GM12892 (cell line): ENCODE data around the gene GHRH.

ENCODE experiments used
- DNase-seq: peaks from one replicate; pipeline ENCODE4 v3.0.0; 2011; ENCODE audit not compliant: insufficient read length
- FAIRE-seq: peaks from 2 replicates; lab custom pipeline; 2011; peaks lifted over from hg19 to GRCh38; lab: Jason Lieb, UNC
- POLR2A ChIP-seq: IDR thresholded peaks from 2 replicates; pipeline ENCODE4 v1.6.1; 2011; ENCODE audit warnings: low read depth, low read length, control low read depth
- POLR2AphosphoS5 ChIP-seq: IDR thresholded peaks from 2 replicates; pipeline ENCODE4 v1.6.1; 2011; ENCODE audit warnings: low read depth, low read length, control low read depth
- TAF1 ChIP-seq: IDR thresholded peaks from 2 replicates; pipeline ENCODE4 v1.6.1; 2011; ENCODE audit warnings: low read depth, mild to moderate bottlenecking, control low read depth, low read length, borderline replicate concordance

The GHRH gene

GRCh38 chr20:37257530-37257929 is 4.1 kb downstream of the GHRH start:
- TF ChIP-seq TAF1 (no peak), POLR2AphosphoS5 (no peak)
- DNase-seq = no peak
- no peak for FAIRE-seq

- DNase-seq (no peak), FAIRE-seq (no peak)
- TF ChIP-seq POLR2A (no peak), POLR2AphosphoS5 (no peak), TAF1 (no peak)
These were observed 5.3 kb downstream of the GHRH start for GRCh38 chr20:37256286-37256685.

- TF ChIP-seq POLR2AphosphoS5 = no peak
- TF ChIP-seq POLR2A = no peak
- no peak for TF ChIP-seq TAF1
- FAIRE-seq = no peak
- DNase-seq = no peak
These were observed 7.3 kb downstream of the GHRH start for GRCh38 chr20:37254114-37254878.

- no peak for FAIRE-seq
These were observed 8.5 kb downstream of the GHRH start for GRCh38 chr20:37253087-37253486.

GRCh38 chr20:37251825-37252477 is 9.7 kb downstream of the GHRH start:
- no peak for TF ChIP-seq POLR2AphosphoS5
- no peak for TF ChIP-seq TAF1
- TF ChIP-seq POLR2A = no peak
- DNase-seq = no peak
- FAIRE-seq = no peak

More at GRCh38 chr20:37253087-37253486, 8.5 kb downstream of the GHRH start:
- DNase-seq = no peak
- TF ChIP-seq POLR2A (no peak), TAF1 (no peak), POLR2AphosphoS5 (no peak)

- FAIRE-seq (no peak), DNase-seq (no peak)
- TF ChIP-seq POLR2A (no peak), POLR2AphosphoS5 (no peak), TAF1 (no peak)
These were observed 12.3 kb downstream of the GHRH start for GRCh38 chr20:37249304-37249703.

- FAIRE-seq = no peak
- DNase-seq = no peak
- no peak for TF ChIP-seq TAF1
- TF ChIP-seq POLR2AphosphoS5 = no peak
- TF ChIP-seq POLR2A = no peak
These were observed 14.1 kb downstream of the GHRH start for GRCh38 chr20:37247547-37247946.

GRCh38 chr20:37246736-37247135 is 14.9 kb downstream of the GHRH start:
- no peak for TF ChIP-seq TAF1
- TF ChIP-seq POLR2A = no peak
- no peak for TF ChIP-seq POLR2AphosphoS5
- FAIRE-seq = no peak
- no peak for DNase-seq

GRCh38 chr20:37245216-37246150 is 16.1 kb downstream of the GHRH start:
- no peak for TF ChIP-seq POLR2A
- TF ChIP-seq TAF1 = no peak
- TF ChIP-seq POLR2AphosphoS5 = no peak
- DNase-seq (no peak), FAIRE-seq (no peak)

- no peak for FAIRE-seq
- TF ChIP-seq POLR2A = no peak
- TF ChIP-seq TAF1 = no peak
- no peak for TF ChIP-seq POLR2AphosphoS5
- DNase-seq = no peak
These were observed 17.0 kb downstream of the GHRH start for GRCh38 chr20:37244572-37244957.

- TF ChIP-seq TAF1 (no peak), POLR2AphosphoS5 (no peak), POLR2A (0 out of 2 replicates have a peak, but pooled peaks have one; percentile 21)
- DNase-seq (no peak), FAIRE-seq (no peak)
These were observed 17.6 kb downstream of the GHRH start for GRCh38 chr20:37243937-37244571.
